Cerebellar cortex (tissue), 1 donor: ENCODE results near the gene DCHS2.

ENCODE experiments used
- DNase-seq: peaks from one replicate; pipeline ENCODE4 v3.0.0-alpha.2; 2015; ENCODE audit warnings: low spot score

DCHS2 gene

DNA sequence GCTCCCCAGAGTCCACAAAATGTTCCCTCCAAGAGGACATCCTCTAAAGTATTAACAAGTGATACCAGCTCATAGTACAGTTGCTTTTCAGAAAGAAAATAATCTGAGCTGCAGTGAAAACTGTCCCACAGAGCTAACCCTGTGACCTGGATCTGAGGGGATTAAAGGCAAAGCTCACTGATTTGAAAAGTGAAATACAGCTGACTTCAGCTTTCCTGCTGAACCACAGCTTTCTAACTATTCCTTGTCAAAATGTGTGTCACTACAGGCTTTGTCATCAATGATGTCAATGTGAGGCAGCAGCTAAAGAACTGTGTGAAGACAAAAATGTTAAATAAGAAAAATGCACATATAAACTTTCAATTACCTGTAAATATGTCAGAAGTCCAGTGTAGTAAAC is 36.9 kb downstream of the DCHS2 start:
- DNase-seq = no peak

DNA sequence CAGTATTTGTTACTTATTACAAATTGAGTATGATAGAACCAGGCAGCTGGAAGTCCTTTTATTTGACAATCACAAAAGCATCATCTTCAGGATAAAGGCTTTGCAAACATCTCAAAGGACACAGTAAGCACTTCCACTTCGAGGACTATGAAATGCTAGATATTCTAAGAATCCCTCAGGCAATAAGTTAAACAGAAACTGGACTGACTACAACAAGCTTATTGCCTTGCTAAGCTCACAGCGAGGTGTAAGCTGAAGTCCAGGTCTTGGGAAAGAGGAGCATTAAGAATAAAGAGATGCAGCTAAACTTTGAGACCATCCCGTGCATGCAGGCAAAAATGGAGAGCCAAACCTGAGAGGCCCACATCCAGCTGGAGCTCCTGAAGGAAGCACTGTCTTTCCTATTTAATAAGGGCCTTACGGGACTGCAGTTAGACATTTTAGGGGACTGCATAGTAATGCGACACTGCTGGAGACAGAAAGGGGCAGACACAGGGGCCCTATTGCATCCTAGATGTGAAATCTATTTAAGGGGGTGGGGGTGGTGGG is 38.7 kb downstream of the DCHS2 start:
- no peak for DNase-seq

DNA sequence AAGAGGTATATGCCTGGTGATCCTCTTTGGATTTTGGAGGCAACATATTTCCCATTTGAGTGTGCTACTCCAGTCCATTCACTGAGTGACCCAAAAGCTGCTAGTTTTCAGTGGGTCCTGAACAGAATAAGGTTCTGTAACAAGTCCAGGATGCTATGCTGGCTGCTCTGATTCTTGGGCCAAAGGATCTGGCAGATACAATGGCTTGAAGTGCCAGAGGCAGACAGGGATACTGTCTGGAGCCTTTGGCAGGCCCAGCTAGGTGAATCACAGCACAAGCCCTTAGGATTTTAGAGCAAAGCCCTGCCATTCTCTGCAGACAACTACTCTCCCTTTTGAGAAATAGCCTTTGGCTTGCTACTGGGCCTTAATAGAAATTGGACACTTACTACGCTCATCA is 40.6 kb downstream of the DCHS2 start:
- no peak for DNase-seq

GRCh38 chr4:154444958-154445357 is 46.6 kb downstream of the DCHS2 start:
- no peak for DNase-seq

DNA sequence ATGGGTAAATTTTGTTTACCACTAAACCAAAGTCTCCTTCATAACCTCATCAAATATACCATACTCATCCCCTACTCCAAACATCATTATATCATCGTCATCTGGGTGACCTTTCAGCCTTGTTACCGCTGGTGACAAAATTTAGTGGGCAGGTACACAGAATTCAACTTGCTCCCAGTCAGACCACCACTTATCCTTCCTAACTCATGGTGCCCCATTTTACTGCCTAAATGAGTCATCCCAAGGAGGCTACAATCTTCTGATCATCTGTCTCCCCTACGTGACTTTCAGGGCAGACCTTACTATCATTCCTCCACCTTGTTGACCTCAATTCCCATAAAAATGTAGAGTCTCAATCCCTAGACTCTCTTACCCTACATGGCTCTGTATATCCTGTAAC is 49.6 kb downstream of the DCHS2 start:
- DNase-seq = no peak

GRCh38 chr4:154441124-154441523 is 50.5 kb downstream of the DCHS2 start:
- DNase-seq = no peak

GRCh38 chr4:154439224-154439623 is 52.4 kb downstream of the DCHS2 start:
- DNase-seq = no peak

DNA sequence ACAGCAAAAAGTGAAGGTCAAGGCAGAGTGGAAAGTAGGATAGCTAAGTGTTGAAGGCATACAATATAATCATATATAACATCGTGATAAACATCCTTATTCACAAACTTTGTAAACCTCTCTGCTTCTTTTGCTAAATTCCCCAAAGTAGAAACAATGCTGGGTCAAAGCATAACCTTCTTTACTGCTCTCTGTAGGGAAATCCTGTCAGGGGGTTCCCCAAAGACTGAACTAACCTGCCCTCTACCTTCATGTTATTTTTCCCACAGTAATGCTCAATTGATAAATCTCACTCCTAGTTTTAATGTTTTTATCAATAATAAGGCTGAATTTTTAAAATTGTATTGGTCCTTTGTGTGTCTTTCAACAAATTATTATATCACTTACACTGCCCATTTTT is 55.7 kb downstream of the DCHS2 start:
- DNase-seq = no peak

DNA sequence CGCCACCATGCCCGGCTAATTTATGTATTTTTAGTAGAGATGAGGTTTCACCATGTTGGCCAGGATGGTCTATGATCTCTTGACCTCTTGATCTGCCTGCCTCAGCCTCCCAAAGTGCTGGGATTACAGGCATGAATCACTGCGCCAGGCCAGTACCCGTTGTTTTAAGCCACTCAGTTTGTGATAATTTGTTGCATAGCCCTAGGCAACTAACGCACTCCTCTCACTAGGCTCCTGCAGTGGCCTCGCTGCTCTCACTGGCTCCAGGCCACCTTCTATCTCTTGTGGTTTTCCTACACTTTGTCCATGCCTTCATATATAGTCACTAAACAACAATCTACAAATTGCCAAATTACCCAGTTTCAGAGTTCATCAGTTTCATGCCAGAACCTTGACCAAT is 58.1 kb downstream of the DCHS2 start:
- DNase-seq = no peak

DNA sequence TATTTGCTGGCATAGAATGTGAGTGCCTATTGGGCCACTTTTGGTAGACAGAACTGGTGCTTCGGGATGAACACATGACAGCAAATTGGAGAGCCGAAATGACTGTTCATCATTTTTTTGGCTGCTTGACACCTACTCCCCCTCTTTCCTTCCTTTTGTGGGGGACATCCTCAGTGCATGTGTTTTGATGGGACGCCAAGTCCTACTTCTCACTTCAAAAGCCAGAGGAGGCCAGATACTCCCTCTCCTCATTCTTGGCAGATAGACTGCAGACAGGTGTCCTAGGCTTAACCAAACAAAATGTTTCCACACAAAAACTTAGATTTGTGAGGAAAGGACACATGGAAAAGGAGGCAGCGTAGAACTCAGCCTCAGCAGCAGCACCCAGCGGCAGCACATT is 62.4 kb downstream of the DCHS2 start:
- DNase-seq = no peak

DNA sequence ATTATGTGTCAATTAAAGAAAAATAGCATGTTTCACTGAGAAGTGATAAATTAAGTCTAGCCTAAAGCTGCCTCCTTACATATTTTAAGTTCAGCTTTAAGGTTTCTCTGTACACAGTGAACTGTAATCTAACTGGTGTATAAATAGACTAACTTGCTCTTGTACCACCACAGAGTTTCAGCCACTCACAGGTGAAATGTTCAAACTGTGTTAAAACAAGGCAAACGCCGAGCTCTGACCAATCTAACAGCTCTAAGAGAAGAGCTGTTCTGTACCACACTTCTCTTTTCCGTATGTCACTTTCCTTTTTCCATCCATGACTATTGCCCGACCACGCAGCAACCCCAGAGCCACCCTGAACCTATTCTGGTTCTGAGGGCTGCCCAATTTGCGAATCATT is 64.5 kb downstream of the DCHS2 start:
- DNase-seq = no peak

GRCh38 chr4:154425514-154425913 is 66.1 kb downstream of the DCHS2 start:
- no peak for DNase-seq

DNA sequence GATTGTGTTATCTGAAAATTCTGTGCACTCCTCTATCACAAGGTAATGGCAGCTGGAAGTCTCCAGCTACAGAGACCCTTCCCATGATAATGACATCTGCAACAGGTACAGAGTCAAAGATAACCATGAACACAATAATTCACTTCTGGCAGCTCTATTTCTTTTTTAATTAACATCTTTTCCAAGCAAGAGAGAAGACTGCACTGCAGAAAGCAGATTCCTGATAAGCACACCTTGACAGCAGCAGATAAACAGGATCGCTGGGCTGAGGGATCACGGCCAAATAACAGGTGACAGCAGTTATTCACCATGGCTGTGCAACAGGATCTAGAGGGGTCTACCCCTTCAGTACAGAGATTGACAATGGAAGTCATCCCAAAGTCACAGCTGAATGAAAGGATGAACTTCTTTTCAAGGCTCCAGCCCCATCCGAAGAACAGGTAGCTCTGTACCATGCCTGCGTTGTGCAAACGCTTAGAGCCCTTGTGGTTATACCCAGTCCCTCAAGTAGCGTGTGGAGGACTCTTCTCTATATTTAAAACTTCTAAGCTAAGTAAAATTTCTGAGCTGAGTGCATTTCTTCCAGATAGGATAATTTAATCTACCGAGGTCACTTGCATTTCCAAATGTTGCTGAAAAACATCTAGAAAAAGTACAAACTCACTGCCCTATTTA is 66.7 kb downstream of the DCHS2 start:
- no peak for DNase-seq

GRCh38 chr4:154422152-154422551 is 69.4 kb downstream of the DCHS2 start:
- no peak for DNase-seq

DNA sequence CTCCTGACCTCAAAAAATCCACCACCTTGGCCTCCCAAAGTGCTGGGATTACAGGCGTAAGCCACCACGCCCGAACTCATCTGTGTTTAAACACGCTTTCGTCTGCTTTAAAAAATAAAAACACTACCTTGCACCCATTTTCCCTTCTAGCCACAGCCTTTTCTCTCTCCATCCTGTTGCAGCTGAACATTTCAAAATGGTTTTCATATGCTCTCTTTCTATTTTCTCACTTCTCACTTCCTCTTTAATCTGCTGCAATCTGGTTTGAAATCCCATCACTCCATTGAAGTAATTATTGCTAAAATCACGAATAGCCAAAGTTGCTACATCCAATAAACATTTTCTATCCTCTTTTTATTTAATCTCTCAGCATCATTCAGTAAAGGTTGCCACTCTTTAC is 70.0 kb downstream of the DCHS2 start:
- DNase-seq = no peak

- no peak for DNase-seq
Measured at GRCh38 chr4:154417373-154417673, 74.3 kb downstream of the DCHS2 start.

DNA sequence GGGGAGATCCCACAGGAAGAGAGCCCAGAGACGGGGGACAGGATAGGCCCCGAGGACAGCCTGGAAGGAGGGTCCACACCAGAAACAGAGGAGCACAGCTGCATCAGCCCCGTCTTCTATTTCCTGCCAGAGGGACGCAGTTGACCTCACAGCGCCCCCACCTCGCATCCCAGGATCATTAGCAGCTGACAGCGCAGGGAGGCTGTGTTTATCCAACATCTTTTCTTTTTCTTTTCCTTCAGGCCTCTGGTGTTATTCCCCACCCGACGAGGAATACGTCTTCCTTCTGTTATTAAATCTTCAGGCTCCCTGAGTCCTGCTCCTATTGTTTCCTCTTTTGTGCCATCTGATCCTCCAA is 75.4 kb downstream of the DCHS2 start:
- no peak for DNase-seq

GRCh38 chr4:154415313-154415712 is 76.3 kb downstream of the DCHS2 start:
- DNase-seq = no peak

DNA sequence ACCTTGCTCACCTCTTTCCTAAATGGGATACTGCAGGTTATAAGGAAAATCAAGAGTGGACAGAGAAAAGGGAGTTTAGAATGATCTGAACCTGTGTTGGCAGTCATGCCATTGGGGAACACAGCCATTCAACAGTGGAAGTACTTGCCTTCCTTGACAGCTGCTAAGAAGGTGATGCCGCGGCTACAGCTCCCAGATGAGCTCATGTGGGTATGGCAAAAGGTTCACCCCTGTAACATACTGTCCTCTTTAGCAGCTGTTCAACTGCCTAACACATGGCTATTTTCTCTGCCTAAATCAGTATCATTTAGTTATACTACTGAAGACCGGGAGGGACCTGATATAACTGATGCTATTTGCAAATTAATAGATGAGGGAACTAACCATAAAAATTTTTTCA is 76.8 kb downstream of the DCHS2 start:
- no peak for DNase-seq

GRCh38 chr4:154414371-154414770 is 77.2 kb downstream of the DCHS2 start:
- no peak for DNase-seq

DNA sequence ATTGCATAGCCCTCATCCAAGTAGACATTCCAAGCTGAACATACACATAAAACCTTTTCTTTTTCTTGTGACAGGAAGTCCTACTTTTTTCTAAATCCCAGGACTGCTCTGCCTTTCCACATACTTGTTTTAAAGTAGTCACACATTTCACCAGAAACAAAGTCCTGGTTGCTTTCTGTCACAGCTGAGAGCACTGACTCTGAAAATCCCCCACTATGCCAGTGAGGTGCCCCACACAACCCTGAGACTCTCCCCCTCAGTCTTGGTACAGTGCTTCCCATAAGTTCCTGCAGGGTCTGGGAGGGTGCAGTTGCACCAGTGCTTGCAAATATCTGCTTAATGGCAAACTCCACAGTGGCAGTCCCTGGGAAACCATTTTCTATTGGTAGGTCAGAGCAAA is 84.2 kb downstream of the DCHS2 start:
- DNase-seq = no peak

DNA sequence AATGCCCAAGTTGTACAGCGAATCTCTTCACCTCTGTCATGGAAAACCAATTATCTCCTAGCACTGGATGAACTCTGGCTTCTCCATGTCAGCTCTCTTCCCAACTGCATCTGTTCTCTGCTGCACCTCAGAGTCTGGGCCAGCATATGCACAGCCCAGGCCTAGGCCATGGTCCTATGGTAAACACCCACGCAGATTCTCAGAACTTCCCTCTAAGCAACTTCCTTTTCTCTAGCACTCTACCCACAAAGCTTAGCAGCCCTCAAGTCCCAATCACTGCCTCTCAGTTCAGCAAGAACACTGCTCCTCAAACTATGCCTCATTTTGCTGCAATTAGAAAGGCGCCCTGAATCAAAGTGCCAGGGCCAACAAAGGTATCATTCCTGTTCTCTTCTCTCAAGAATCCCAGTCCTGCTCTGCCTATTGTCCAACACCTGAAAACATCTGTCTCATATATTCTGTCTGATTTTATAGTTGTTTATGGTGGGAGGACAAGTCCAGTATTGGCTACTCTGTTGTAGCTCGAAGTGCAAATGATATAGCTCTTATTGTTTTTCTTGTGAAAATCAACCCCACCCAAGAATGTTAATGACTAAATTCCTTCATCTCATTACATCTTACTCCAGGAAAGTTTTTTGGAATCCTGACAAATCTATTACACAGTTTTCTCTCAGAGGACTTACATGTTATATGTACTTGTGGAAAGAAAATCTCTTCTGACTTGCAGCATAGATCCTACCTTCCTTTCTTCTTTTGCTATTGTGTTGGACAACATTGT is 85.4 kb downstream of the DCHS2 start:
- no peak for DNase-seq

- peak; percentile 6 for DNase-seq
Measured at GRCh38 chr4:154399259-154399974, 92.2 kb downstream of the DCHS2 start.
